ENCODE data around the gene PRRG4.
"Not testable (repeated sequence)": the region's sequence is repeated elsewhere in the genome, so short reads cannot be mapped to it uniquely, and the experiment has no call there.

The PRRG4 gene

DNA sequence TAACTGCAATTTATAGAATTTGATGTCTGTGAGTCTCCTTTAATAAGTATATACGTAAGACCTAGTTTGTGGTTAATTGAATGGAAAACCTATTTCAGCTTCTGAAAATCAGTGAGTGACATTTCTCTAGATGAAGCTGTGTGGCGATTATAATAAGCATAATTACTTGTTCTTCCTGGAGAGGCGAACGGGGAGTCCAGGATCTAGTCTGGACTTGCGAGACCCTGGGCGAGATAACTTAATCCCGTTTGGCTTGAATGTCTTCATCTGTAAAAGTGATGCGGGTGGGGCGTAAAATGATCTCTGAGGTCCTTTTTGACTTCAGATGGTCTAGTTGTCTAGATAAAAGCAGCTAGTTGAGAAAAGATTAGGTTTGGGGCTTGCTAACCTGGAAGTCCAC is 1.1 kb downstream of the PRRG4 start:
- no peak for DNase-seq (ENCODE audit: low spot score)

DNA sequence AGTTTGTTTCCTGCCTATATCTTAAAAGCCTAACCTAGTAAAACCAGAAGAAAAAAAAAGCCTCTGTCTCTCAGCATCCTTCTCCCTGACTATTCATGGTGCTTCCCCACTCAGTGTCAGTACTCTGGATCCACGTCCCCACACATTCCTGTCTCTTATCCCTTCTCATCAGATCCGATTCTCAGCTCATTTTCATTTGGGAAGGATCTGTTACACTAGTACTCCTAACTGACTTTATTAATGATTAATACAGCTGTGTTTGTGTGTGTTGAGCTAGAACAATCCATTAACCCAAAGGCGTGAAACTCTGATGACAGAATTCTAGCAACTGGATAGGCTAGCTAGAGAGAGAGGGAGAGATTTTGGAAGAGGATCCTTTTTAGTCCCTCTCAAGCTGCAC is 1.5 kb downstream of the PRRG4 start:
- no peak for DNase-seq (ENCODE audit: low spot score)

DNA sequence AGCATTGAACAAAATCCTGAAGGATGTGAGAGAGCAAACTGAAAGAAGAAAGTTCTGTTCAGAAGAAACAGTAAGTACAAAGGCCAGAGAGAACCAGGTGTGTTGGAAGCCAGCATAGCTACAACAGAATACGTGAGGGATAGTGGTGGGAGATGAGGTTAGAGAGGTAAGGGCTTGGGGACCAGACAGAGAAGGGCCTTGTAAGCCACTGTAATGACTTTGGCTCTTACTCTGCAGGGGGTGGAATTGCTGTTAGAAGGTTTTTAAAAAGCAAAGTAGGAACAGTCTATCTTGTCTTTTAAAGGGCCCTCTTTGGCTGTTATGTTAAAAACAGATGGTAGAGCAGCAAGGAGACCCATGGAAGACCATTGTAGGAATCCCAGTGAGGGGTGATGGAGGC is 4.2 kb downstream of the PRRG4 start:
- no peak for DNase-seq (ENCODE audit: low spot score)

GRCh38 chr11:32836946-32837345 is 7.2 kb downstream of the PRRG4 start:
- DNase-seq (ENCODE audit: low spot score): no peak

DNA sequence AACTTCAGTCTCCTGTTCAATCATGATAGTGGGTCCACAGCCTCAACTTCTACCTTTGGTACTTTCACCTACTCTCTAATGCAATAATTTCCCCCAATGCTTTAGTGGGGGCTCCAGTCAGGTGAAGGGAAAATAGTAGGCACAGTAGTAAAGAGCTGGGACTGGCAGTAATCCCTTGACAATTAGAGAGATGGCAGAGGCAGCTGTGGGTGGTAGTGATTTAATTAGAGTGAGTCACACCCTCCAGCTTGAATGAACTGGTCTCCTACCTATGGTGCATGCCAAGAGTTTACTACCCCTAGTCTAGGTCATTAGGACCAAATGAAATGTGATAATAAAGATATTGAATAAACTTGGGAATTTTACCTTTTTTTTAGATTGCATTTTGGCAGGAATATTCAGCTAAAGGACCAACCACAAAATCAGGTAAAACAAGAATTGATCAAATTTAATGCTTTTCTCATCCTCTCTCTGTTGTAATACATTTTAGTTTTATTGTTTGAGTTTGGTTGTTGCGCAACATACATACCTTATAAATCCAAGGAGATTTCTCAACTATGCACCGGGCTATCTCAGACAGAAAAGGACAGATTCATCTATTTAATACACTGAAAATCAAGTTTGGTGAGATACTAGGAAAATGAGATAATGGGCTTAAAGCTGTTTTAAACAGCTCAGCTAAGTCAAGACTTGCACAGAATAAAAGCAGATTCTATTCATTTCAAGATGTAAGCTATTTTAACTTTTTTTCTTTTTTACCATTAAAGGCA is 9.0 kb downstream of the PRRG4 start:
- DNase-seq (ENCODE audit: low spot score): peak; percentile 35

DNA sequence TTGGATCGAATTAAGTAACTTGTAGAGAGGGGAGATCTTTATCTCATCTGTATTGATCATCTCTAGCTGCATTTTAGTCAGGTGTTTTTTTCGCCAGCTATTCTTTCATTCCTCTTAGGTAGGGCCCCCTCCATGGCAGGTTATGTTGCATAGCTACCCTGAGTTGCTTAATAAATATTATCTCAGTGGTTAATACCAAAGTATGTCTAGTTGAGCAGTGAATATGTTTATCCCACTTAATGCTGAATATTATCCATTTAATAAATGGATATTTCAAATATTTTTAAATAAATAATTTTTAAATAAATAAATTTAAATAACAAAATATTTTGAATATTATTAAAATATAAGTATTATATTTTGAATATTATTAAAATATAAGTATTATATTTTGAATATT is 9.6 kb downstream of the PRRG4 start:
- no peak for DNase-seq (ENCODE audit: low spot score)

DNA sequence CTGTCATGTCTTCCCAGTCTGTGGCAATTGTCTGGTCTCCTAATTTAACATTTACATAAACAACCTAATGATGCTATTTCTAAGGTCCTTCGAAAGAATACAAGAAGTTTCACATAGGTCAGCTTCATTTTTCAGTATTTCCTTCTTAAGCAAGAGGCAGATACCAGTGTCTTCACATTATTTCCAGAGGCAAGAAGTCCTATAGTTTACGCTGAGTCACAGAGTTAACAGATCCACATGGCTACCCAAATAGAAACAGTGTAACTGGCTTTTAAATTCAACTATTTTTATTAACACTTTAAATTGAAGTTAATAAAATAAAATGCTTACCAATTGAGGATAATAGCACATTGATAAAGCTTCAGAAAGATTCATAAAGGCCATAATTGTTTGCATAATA is 10.9 kb downstream of the PRRG4 start:
- no peak for DNase-seq (ENCODE audit: low spot score)

GRCh38 chr11:32843544-32843943 is 13.8 kb downstream of the PRRG4 start:
- no peak for DNase-seq (ENCODE audit: low spot score)

GRCh38 chr11:32847511-32847910 is 17.8 kb downstream of the PRRG4 start:
- no peak for DNase-seq (ENCODE audit: low spot score)

DNA sequence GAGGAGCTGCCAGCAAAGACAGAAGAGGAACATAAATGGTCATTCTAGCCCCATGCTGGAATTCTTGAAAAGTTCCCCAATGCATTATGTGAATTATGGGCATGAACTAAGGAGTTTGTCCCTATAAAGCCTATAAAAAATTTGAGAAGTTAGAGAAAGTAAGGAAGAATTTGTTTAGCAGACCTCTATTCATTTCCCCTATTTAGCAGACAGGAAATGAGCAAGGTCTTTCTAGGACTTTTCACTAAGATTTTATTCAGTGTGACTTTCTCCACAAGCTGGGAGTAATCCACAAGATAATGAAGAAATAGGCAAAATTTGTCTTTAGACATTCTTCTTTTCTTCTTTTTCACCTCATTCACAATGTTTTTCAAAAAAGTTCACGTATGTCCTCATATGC is 20.0 kb downstream of the PRRG4 start:
- DNase-seq (ENCODE audit: low spot score): no peak

DNA sequence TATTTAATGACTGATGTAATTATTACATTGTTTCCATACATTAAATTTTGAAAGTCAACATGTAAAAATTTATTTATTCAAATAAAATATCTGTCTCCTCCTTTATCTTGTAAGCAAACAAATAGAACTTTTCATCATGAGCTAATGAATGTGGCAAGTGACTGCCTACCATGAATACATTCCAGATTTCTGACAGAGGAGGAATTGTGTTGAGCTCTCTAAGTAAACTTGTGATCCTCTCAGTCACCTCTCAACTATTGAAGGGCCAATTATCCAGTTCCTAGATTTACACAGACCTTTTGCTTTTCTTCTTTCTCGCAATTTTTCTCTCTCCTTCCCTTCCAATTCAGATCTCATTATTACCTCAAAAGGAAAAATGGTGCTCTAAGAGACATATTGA is 21.5 kb downstream of the PRRG4 start:
- DNase-seq (ENCODE audit: low spot score): no peak

- no peak for DNase-seq (ENCODE audit: low spot score)
These were observed 22.5 kb downstream of the PRRG4 start for GRCh38 chr11:32852207-32852606.

DNA sequence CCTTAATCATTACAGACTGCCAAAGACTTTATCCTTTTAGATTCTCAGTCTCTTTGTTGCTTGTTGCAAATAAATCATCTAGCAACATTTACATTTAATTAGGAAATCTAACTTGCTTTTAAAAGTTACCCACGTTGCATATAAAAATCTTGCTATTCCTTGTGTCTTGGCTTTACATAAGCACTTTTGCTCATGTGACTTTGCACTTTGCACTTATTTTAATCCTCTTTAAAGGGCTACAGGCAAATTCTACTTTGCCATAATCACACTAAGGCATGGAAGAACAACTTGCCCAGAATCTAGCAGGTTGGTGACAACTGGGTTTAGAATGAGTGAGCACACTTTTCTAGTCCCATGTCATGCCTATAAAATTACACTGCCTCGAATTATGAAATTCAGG is 25.9 kb downstream of the PRRG4 start:
- DNase-seq (ENCODE audit: low spot score): no peak

DNA sequence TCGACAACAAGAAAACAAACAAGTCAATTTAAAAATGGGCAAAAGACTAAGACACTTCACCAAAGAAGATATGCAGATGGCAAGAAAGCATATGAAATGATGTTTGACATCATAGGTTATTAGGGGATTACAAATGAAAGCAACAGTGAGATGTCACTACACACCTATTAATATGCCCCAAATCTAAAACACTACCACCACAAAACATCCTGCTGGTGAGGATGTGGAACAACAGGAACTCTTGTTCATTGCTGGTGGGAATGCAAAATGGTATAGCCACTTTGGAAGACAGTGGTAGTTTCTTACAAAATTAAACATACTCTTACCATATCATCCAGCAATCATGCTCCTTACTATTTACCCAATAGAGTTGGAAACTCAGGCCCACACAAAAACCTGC is 29.0 kb downstream of the PRRG4 start:
- peak; percentile 32 for DNase-seq (ENCODE audit: low spot score)

DNA sequence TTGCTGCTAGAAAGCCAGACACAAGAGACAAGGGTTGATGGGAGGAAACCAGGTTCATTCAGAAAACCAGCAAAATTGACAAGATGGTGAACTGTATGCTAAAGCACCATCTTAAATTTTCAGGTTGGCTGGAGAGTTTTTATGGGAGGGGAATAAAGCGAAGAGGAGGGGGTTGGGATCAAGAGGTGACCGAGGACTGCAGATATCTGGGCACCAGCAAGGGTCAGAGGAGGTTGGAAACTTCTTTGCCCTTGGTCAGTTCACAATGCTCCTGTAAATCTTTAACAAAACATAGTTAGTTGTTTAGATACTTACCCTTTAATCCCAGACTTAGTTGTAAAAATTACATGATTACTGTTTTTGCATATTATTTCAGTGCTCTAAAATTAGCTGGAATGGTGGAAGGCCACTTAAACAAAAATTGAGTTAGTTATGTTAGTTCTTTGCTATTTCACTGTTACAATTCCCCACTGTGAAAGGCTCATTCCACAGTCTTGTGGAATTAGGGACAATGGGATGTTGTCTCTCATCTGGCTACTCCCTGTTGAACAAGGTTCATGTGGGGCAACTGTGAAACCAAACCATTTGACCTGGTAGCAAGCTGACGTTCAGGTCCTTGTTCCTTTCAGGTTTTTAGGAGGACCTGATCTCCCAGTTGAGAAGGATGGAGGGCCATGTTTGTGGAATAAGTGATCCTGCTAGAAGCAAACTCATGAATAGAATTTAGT is 32.3 kb downstream of the PRRG4 start:
- no peak for DNase-seq (ENCODE audit: low spot score)

GRCh38 chr11:32864555-32864954 is 34.8 kb downstream of the PRRG4 start:
- no peak for DNase-seq (ENCODE audit: low spot score)

- DNase-seq (ENCODE audit: low spot score): not testable (repeated sequence)
These were observed 39.0 kb downstream of the PRRG4 start for GRCh38 chr11:32868752-32869151.

DNA sequence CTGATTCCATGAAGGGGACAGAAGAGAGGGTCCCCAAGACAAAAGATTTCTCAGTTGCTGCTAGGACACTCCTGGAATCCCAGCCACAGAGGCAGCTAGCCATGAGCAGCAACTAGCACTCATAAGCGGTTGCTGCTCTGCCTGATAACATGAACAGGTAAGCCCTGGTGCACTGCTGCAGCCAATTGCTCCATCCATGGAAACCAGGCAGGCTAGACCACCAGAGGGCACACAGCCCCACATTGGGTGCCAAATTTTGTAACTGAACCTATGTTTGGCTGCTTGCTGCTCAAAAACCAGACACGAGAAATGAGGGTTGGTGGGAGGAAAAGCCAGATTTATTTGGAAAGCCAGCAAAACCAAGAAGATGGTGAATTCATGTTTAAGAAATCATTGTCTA is 40.9 kb downstream of the PRRG4 start:
- DNase-seq (ENCODE audit: low spot score): peak; percentile 34

- DNase-seq (ENCODE audit: low spot score): no peak
These were observed 44.4 kb downstream of the PRRG4 start for GRCh38 chr11:32874132-32874531.

- DNase-seq (ENCODE audit: low spot score): peak; percentile 83
These were observed 51.6 kb downstream of the PRRG4 start for GRCh38 chr11:32881286-32881685.

- no peak for DNase-seq (ENCODE audit: low spot score)
These were observed 53.7 kb downstream of the PRRG4 start for GRCh38 chr11:32883421-32883820.

GRCh38 chr11:32884023-32884422 is 54.3 kb downstream of the PRRG4 start:
- no peak for DNase-seq (ENCODE audit: low spot score)

DNA sequence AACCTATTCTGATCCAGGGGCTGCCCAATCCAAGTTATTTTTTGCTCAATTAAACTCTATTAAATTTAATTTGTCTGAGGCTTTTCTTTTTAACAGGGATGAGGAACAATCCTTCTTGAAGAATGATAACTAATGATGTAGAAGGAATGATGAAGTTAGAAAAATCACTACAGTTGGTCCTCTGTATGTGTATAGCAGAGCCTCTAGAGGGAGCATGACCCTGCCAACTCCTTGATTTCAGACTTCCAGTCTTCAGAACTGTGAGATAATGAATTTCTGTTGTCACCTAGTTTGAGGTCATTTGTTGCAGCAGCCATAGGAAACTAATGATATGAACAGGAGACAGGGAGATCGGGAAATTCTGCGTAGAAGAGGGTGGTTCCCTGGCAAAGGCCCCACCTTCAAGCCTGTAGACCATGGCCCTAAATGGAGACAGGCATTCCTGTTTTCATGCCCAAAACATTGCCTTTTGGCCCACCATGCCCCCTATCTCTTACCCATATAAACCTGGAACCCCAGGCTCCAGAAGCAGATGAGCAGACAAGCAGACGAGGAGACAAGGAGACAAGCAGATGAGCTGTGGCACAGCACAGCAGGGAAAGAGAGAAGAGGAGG is 55.1 kb downstream of the PRRG4 start:
- DNase-seq (ENCODE audit: low spot score): peak; percentile 68

Measured in RKO (cell line).